Fibroblast of skin of left biceps (primary cell): ENCODE results near the gene HES7.

Experiments
- DNase-seq, 2 experiments: peaks; one replicate each; pipeline ENCODE4 v3.0.0-alpha.2; 2013; ENCODE audit warnings: low read depth in 2 of 2

Gene HES7

GRCh38 chr17:8155231-8155995 is 31.5 kb upstream of the HES7 start:
- DNase-seq: no peak

- no peak for DNase-seq
These were observed 30.8 kb upstream of the HES7 start for GRCh38 chr17:8154608-8155155.

GRCh38 chr17:8153957-8154607 is 30.2 kb upstream of the HES7 start:
- peak; percentile 97 for DNase-seq

- peak; percentile 90 for DNase-seq
These were observed 29.6 kb upstream of the HES7 start for GRCh38 chr17:8153525-8153956.

DNA sequence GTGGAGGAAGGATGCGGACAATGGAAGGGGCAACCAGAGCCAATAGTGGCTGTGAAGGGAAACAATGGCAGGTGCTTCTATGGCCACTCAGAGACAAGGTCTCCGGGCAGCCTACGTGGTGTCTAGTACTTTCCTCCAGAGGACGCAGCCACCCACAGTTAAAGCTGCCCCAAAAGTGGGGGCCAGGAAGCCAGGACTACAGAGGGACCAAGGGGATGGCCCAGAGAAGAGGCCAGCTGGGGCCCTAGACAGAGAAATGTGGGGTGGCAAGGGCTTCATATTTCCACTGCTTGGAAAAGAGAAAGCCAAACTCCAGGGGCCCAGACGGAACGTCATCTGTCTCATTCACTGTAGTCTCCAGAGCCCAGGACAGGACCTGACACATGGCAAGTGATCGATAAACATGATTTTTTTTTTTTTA is 29.1 kb upstream of the HES7 start:
- no peak for DNase-seq

- peak; percentile 68 to 71 for DNase-seq
These were observed 28.3 kb upstream of the HES7 start, which contains the start of gene PER1 for GRCh38 chr17:8152112-8152775. PER1 (minus strand) TSS chr17:8152404; CDS start chr17:8150706, 1,698 bp downstream.

GRCh38 chr17:8151641-8152111 is 27.8 kb upstream of the HES7 start:
- no peak for DNase-seq

DNA sequence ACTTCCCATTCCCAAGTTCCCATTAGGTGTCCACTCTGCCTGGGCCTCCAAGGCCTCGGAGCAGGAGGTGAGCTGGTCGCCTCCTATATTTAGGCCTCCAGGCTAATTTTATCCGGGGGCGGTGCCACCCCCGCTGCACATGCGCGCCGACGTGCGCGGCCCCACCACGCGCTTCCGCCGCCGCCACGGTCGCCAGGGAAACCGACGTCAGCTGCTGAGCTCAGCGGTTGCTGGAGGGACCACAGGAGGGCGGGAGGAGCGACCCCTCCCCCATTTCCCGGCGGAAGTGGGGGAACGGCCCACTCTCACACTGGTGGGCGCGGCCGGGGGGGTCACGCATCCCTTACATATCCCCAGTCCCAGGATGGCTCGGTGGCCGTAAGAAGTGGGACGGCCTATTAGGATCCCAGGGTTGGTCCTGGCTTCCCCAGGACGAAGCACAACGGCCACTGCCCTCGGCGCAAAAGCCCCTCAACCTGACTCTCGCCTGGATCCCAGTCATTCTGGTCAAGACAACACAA is 27.3 kb upstream of the HES7 start:
- peak; percentile 62 to 64 for DNase-seq

- DNase-seq: no peak
These were observed 26.6 kb upstream of the HES7 start for GRCh38 chr17:8150194-8151119.

DNA sequence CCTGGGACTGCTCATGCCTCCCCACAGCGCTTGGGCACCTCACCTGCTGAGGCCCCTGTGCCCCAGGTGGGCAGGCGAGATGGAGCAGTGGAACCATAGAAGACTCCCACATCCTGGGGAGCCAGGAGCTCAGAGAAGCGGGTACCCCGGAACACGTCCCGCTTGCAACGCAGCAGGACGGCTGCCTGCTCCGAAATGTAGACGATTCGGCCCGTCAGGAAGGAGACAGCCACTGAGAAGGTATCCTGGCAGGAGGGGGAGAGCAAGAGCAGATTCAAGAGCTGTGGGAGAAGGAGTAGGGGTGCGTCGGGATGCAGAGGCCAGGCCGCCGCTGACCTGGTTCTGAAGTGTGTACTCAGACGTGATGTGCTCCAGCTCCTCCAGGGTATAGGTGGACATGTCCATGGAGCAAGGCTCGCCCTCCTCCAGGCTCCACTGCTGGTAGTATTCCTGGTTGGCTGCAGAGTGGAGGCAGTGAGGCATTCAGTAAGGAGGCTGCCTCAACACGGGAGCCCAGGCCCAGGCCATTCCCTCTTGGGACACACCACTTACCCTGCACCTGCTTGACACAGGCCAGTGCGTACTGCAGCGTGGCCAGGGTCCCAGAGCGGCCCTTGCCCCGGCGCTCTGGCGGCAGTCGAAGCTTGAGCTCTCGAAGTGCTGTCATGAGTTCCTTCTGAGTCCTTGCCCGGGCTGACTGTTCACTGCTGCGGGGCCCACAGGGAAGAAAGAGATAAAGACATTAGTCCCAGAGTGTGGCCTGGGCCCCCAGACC is 25.7 kb upstream of the HES7 start:
- no peak for DNase-seq

DNA sequence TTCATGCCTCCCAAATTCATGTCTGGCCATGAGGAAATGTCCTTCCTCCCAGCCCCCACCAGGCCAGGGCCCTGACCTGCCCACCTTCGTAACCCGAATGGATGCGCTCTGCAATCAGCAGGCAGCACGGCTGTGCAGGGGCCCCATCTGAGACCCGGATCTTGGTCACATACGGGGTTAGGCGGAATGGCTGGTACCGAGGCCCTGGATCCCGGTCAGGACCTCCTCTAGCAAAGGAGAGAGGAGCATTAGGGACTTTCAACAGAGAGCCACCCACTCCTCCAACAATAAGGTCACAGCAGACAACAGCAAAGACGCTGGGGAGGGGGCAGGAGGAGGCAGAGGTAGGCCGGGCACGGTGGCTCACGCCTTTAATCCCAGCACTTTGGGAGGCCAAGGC is 24.7 kb upstream of the HES7 start:
- no peak for DNase-seq

- no peak for DNase-seq
These were observed 24.0 kb upstream of the HES7 start for GRCh38 chr17:8147805-8148404.

GRCh38 chr17:8147141-8147804 is 23.4 kb upstream of the HES7 start:
- DNase-seq: no peak

- no peak for DNase-seq
These were observed 22.7 kb upstream of the HES7 start for GRCh38 chr17:8146381-8147140.

- DNase-seq: no peak
These were observed 21.9 kb upstream of the HES7 start for GRCh38 chr17:8145811-8146210.

DNA sequence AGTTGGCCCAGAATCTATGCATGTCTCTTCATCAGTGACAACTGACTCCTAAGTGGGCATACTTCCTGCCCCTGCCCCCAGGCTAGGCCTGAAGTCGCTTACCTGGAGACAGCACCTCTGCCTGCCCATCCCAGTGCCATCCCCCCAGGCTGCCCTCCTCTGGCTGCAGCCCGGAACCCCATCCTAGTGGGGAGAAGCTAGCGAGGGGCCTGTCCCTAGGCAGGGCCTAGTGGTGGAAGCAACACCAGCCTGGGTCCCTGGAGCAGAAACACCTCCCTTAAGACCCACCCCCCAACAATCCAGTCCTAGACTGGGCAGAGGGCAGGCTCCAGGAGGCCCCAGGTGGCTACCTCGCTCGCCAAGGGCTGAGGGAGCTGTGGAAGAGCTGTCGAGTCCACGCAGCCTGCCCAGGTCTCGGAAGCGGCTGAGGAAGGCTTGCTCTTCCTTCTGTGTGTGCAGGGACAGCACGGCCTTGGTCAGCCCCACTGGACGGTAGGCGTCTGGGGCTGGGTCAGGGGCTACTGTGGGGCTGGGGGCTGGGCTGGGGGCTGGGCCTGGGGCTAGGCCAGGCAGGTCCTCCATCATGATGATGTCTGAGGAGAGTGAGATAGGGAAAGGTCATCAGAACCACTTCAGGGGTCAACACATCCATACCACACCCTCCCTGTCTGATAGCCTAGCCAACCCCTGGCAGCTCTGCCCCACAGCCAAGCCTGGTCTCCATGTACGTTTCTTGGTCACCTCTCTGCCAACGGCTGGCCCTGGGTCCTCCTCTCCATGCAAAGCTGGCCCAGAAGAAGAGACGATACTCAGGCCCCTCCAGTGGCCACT is 20.7 kb upstream of the HES7 start:
- no peak for DNase-seq

DNA sequence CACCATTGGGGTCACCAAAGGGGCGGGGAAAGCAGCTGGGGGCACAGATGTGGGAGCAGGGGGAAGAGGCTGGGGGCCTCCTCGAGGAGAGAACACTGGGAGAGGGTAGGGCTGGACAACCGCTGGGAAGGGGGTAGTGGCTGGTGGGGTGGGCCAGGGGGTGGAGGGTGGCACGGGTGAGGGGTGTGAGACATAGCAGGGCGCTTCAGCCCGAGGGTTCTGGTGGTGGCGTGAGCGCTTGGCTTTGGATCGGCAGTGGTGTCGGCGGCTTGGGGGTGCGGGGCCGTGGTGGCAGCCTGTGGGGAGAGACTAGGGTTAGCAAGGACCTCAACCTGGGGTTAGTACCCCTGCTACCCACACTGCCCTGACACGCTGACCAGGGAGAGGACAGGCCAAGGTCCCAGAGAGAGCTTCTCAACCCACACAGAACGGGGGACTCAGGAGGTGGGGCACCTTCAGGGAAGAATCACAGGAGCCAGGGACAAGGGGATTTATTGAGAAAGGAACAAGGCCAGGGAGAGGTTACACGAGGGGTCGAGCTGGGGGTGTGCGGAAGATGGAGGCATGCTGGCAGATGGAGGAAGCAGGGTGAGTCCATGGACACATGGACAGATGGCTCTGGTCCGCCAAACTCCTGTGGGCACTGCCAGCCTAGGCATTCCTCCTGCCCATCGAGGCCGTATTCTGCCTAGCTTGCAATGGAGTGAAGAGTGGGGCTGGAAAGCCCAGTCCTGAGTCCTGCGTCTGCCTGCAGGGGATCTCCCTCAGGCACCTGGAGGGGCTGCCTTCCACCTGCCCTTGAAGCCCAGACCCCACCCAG is 19.9 kb upstream of the HES7 start:
- DNase-seq: no peak
